Liver (tissue), 3 donors: ENCODE measurements around the gene COL4A1.

Experiments
- FOXA1 ChIP-seq: IDR thresholded peaks from 2 replicates; pipeline ENCODE4 v1.6.1; 2016; ENCODE audit warnings: antibody characterized with exemption
- HNF4G ChIP-seq: IDR thresholded peaks from 2 replicates; pipeline ENCODE4 v1.6.1; 2016; ENCODE audit warnings: antibody characterized with exemption
- JUND ChIP-seq, 2 donors: IDR thresholded peaks; 2 replicates each; pipeline ENCODE4 v1.6.1; 2016; ENCODE audit warnings: antibody characterized with exemption in 2 of 2
- RAD21 ChIP-seq, 2 donors: IDR thresholded peaks; 2 replicates each; pipeline ENCODE4 v1.6.1; 2016; ENCODE audit warnings: antibody characterized with exemption in 2 of 2, mild to moderate bottlenecking in 2 of 2
- SP1 ChIP-seq: IDR thresholded peaks from 2 replicates; pipeline ENCODE4 v1.6.1; 2018; ENCODE audit warnings: antibody characterized with exemption, mild to moderate bottlenecking
- TAF1 ChIP-seq: conservative IDR thresholded peaks from 2 replicates; pipeline ENCODE4 v1.6.1; 2016; ENCODE audit warnings: antibody characterized with exemption, mild to moderate bottlenecking
- YY1 ChIP-seq: IDR thresholded peaks from 2 replicates; pipeline ENCODE4 v1.6.1; 2016; ENCODE audit warnings: antibody characterized with exemption, mild to moderate bottlenecking
- ZBTB33 ChIP-seq: IDR thresholded peaks from 2 replicates; pipeline ENCODE4 v1.6.1; 2016; ENCODE audit warnings: antibody characterized with exemption
- TF ChIP-seq, protein P1 (sequence below): fragments of 150-350 bp; IDR thresholded peaks from 2 replicates; pipeline ENCODE4 v1.5.1; 2017; ENCODE audit warnings: improper control_type of control experiment, low read depth, low read length; ENCODE audit not compliant: missing input control
- TF ChIP-seq, protein P2 (sequence below): IDR thresholded peaks from 2 replicates; pipeline ENCODE4 v1.6.1; 2016; ENCODE audit warnings: antibody characterized with exemption
- TF ChIP-seq, protein P3 (sequence below): IDR thresholded peaks from 2 replicates; pipeline ENCODE4 v1.6.1; 2016; ENCODE audit warnings: antibody characterized with exemption
- TF ChIP-seq, protein P4 (sequence below): IDR thresholded peaks from 2 replicates; pipeline ENCODE4 v1.6.1; 2016; ENCODE audit warnings: antibody characterized with exemption, mild to moderate bottlenecking
- donor health status: healthy.
- donor health status: healthy.

DNA sequence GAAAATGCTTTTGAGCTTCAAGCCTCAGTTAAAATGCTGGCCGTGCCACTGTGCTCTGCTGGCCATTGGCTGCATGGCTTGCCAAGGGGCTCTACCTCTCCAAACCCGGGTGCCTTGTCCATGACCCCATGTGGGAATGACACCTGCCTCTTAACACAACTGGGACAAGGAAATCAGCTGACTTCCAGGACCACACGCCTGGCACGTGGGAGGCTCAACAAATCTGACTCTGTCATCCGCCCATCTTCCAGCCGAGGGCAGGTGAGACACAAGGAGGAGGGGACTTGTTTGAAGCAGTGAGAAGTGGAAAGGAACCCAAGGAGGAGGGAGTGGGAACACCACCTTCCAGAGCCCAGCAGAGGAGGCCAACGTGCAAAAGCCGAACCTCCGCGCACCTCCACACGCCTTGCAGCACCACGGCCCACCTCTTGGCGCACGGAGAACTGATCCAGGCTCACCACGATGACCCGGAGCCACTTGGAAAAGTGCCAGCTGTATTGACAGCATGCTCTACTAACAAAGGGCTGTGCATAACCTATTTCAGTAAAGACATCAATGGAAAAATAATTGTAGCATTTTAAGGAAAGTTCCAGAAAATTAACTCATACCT is 38.3 kb downstream of the COL4A1 start:
- no peak for TF ChIP-seq RAD21 (IDR thresholded peaks at IDR 0.05)
- no peak for TF ChIP-seq SP1
- TF ChIP-seq, protein P1, sequence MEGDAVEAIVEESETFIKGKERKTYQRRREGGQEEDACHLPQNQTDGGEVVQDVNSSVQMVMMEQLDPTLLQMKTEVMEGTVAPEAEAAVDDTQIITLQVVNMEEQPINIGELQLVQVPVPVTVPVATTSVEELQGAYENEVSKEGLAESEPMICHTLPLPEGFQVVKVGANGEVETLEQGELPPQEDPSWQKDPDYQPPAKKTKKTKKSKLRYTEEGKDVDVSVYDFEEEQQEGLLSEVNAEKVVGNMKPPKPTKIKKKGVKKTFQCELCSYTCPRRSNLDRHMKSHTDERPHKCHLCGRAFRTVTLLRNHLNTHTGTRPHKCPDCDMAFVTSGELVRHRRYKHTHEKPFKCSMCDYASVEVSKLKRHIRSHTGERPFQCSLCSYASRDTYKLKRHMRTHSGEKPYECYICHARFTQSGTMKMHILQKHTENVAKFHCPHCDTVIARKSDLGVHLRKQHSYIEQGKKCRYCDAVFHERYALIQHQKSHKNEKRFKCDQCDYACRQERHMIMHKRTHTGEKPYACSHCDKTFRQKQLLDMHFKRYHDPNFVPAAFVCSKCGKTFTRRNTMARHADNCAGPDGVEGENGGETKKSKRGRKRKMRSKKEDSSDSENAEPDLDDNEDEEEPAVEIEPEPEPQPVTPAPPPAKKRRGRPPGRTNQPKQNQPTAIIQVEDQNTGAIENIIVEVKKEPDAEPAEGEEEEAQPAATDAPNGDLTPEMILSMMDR, result no peak
- TF ChIP-seq YY1, result no peak
- TF ChIP-seq TAF1, result no peak
- no peak for TF ChIP-seq ZBTB33
- TF ChIP-seq, protein P2, sequence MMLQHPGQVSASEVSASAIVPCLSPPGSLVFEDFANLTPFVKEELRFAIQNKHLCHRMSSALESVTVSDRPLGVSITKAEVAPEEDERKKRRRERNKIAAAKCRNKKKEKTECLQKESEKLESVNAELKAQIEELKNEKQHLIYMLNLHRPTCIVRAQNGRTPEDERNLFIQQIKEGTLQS, result no peak
- no peak for TF ChIP-seq FOXA1
- no peak for TF ChIP-seq HNF4G
- TF ChIP-seq JUND (IDR thresholded peaks at IDR 0.05), result no peak
- TF ChIP-seq, protein P3, sequence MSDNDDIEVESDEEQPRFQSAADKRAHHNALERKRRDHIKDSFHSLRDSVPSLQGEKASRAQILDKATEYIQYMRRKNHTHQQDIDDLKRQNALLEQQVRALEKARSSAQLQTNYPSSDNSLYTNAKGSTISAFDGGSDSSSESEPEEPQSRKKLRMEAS, result no peak
- TF ChIP-seq, protein P4, sequence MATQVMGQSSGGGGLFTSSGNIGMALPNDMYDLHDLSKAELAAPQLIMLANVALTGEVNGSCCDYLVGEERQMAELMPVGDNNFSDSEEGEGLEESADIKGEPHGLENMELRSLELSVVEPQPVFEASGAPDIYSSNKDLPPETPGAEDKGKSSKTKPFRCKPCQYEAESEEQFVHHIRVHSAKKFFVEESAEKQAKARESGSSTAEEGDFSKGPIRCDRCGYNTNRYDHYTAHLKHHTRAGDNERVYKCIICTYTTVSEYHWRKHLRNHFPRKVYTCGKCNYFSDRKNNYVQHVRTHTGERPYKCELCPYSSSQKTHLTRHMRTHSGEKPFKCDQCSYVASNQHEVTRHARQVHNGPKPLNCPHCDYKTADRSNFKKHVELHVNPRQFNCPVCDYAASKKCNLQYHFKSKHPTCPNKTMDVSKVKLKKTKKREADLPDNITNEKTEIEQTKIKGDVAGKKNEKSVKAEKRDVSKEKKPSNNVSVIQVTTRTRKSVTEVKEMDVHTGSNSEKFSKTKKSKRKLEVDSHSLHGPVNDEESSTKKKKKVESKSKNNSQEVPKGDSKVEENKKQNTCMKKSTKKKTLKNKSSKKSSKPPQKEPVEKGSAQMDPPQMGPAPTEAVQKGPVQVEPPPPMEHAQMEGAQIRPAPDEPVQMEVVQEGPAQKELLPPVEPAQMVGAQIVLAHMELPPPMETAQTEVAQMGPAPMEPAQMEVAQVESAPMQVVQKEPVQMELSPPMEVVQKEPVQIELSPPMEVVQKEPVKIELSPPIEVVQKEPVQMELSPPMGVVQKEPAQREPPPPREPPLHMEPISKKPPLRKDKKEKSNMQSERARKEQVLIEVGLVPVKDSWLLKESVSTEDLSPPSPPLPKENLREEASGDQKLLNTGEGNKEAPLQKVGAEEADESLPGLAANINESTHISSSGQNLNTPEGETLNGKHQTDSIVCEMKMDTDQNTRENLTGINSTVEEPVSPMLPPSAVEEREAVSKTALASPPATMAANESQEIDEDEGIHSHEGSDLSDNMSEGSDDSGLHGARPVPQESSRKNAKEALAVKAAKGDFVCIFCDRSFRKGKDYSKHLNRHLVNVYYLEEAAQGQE, result no peak
